ENCODE data around the gene AGPAT2.

- TF ChIP-seq CTCF (IDR thresholded peaks at IDR 0.05; ENCODE audit: low read depth, low read length) (no peak), EZH2phosphoT487 (IDR thresholded peaks at IDR 0.05; ENCODE audit: low read depth) (no peak)
These were observed 8.2 kb upstream of the AGPAT2 start for GRCh38 chr9:136695435-136695895.
